HUDEP-2 (cell line): ENCODE results near the gene NPSR1.
"Not testable (repeated sequence)": the region's sequence is repeated elsewhere in the genome, so short reads cannot be mapped to it uniquely, and the experiment has no call there.

Experiments used
- DNase-seq, 76 experiments: peaks; one replicate each; lab custom pipeline; 2025; ENCODE audit not compliant: unreplicated experiment in 76 of 76; lab: John Stamatoyannopoulos, UW

The NPSR1 gene

DNA sequence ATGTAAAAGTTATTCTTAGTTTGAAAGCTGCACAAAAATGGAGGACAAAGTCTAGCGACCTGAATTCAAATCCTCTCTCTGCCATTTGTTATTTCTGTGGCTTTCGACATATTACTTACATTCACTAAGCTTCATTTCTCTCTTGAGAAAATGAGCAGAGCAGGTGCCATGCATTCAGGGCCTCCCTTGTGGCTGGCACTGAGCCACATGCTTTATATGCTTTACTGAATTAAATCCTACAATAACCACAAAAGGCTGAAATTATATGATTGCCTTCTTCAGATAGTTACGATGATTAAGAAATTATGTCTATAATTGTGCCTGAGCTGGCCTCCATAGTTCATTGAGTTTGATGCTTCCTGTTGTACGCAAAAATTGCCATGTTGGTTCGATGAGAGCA lies 98.7 kb downstream of the NPSR1 start:
- DNase-seq, result no peak

DNA sequence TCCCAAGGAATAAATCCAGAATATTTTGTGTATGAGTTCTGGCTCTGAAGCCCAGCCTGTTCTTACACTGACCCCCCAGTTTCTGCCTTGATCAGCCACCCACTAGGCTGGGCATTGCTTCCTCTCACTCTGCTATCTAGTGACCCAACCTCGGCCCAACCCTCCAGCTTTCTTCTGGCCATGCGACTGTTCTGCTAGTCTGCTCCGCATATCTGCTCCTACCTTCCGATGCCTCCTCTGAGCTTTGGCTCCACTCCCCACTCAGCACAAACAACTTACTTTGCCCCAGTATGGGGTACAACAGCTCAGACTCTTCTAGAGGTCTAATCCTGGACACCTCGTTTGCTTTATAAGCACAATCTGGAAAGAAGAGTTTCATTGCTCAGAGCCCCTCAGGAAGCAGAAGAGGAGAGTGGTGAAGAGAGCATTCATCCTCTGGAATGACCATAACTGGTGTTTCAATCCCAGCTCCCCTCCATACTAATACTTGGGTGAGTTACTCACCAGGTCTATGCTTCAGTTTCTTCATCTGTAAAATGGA lies 99.6 kb downstream of the NPSR1 start:
- DNase-seq, result no peak

DNA sequence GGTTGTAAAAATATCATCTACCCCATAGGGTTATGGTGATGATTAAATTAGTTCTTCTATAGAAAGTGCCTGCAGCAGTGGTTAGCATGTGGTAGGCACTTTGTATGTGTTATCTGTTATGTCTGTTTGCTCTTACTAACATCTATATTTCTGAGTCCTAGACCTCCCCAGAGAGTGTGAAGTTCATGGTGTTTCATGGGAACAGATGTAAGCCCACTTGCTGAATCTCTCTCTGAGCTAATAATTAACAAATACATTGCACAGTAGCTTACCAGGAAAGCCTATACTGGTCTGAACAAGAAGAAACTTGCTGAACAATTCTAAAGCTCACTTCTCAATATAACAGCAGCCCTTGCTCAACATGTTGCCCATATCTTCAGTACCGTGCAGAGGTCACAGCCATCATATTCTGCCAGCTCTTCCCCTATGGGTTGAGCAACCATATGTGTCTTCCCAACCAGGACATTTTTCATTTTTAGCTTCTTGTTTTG lies 100.1 kb downstream of the NPSR1 start:
- DNase-seq, result no peak

DNA sequence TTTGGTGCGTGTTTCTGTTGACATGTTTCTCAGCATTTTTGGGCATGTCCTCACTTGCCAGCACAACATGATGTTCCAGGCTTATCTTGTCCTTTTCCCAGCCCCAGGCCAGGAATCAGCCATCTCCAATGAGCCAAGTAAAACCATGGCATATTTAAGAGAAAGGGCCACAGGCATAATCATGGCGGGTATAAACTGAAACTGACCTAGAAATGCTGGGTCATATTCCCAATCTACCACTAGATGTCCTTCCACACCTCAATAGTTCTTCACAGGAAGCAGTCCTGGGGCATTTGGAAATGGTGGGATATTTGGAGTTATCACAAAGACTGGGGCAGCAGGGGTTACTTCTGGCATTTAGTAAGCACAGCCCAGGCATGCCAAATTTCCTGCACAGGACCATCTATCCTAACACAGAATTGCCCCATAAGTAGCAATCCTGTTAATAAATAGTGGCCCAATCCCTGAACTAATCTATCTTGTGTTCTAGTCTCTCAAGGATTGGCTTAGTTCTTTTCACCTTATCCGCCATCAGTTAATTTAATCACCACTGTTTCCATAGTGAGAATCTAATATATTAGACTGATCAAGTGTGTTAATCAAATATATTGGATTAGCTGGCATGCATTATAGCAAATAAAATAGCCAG lies 101.6 kb downstream of the NPSR1 start:
- peak in 12 of 76 experiments; percentile 1 to 27 (median 15) for DNase-seq

DNA sequence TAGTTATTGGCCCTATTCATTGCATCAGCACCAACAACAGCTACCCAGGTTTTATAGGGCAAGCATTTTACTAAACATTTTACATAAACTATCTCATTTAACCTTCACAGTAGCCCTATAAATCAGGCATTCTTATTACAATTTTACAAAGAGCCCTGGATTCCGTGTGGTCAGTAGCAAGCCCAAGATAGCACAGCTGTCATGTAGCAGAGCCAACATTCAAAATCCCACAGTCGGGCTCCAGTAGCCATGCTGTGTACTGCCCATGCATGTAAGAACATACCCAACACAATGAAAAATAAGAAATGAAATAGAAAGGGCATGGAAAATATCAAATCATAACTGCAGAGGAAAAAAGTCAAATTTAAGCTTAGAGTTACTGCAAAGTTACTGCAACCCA lies 102.3 kb downstream of the NPSR1 start:
- DNase-seq, result no peak

DNA sequence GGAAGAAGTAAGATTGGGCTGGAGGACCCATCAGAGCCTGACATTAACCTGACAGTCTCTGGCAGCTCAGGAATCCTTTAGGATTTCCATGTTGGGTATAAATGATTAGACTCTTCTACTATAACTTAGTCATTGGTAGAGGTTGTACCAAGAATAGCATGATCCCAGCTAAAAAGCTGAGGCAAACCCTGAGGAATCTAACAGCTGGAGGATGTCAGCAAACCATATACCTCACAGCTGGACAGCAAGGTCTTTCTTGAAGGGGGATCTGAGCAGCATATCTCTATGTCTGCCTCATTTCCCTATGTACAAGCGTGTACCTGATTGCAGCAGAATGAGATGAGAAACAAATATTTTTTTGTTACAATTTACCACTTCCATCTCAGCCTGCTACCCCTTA lies 103.2 kb downstream of the NPSR1 start:
- DNase-seq, result no peak

DNA sequence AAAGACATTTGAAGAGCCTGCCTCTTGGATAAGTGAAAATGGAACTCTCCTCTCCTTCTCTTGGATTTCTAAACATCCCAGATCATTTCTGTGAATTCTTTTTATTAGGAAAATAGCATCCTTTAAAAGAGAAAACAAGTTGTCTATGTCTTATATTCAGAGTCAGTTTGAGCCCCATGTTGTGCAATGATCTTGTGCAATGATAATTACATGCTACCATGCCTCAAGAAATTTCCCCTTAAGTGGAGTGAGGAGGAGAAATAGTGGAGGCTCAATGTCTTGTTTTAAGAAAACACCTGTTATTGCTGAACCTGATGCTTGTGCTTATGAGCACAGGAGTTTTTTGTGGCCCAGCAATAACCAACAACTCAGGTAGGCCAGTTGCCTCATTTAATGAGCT lies 103.6 kb downstream of the NPSR1 start:
- no peak for DNase-seq

DNA sequence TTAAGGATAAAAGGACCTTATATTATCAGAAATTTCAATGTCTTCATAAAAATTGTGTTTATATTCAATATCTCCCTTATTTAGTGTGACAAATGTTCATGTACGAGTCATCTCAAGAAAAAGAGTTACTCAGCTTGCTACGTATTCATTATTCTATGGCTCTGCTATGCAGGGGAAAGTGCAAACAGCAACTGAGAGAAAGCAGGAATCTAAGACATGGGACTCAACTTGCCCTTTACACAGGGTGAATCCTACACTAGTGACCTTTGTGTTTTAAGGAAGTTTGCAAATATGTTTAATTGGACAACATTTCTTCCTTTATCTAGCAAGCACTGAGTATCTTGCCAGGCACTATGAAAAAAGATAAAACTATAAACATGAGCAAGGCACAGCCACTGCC lies 104.7 kb downstream of the NPSR1 start:
- DNase-seq, result no peak

DNA sequence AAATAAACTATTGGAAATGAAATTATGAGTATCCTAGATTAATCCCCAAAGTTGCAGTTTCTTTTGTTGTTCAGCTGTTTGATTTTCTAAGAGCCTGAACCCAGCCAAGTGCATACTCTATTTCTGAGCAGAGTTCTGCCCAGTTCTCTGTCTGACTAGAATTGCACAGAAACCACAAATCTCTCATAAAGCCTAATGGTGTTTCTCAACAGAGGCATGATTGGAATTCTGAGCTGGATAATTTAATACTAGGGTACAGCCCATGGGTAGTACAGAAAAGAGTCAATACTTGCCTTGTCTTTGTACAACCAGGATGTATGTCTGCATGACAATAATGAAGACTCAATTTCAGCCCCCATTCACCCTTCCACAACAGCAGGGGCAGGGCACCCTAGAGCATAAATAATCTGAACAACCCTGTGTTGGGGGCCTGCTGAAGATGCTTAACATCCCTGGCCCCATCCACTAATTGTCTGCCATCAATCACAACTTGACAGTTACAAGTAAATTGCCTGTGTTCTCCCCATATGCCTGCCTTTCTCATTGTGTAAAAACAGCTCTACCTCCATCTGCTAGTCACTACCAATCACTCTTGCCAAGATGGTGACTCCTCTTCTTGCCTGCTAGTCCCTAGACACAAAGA lies 114.4 kb downstream of the NPSR1 start:
- DNase-seq, result no peak

DNA sequence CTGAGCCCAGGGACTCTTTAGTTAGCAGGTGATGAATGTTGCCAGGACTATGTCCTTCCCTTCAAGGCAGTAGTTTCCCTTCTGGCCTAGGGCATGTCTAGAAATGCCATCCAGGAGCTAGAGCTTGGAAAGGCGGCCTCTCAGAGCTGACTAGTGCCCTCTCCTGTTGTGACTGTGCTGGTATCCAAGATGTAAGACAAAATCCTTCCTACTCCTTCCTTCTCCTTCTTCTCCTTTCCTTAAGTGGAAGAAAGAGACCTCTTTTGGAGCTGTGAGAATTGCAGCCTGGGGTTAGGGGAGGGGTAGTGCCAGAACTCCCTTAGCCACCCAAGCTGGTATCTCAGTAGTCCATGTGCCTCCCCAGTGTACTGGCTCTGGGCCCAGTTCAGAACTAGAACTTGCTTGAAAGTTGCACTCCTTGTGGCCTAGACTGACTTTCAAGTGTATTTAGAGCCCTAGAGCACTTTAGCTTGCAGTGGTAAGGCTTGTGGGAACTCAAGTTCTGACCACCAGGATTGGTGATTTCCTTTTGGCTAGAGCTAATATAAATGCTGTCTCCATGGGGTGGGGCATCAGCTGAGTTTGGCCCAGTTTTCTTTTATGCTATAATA lies 118.8 kb downstream of the NPSR1 start:
- DNase-seq, result peak in 1 of 76 experiments; percentile 2

DNA sequence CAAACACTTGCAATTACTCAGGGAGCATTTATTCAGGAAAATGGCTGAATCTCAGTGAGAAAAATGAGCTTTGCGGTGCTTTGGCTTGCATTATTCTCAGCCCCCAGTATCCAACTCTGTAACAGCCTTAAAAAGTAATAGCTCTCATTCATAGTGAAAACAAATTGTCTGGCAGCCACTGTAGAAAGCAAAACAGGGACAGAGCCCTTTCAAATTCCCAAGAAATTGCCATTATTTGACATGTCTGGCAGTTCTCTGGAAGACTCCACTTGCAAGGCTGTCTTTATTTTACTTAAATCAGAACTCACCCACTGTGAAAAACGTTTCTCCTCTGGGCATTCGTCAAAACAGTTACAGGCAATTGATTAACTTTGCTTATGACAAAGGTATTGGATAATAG lies 122.5 kb downstream of the NPSR1 start:
- DNase-seq, result no peak

DNA sequence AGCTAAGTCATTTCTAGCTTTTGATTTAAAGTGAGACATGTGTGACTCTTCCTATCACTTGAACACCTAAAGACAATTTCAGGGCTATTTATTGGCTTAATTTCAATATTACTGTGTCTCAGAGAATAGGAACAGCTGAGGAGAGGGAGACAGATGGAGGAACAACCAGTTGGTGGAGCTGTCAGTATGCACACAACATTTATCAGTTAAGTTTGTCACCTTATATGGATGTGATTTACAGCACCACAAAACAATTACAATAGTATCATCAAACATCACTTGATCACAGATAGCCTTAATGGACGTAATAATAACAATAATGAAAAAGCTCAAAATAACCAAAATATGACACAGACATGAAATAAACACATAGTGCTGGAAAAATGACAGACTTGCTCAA lies 129.6 kb downstream of the NPSR1 start:
- DNase-seq, result no peak

DNA sequence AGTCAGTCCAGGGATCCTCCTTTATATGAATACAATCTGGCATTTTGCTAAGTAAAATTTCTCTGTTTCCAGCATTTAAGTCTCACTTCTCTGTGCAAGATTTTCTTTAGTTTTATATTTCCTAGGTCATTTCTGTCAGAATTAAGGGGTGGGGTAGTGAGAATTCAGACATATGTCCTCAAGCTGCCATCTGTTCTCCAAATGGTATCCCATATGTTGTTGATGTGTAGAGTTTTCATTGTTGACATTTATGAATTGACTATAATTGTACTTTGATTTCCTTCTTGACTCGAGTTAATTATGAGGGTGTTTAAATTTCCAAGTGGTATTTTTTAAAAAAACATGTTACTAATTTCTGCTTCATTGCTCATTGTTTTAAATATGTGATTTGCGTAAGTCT lies 148.8 kb downstream of the NPSR1 start:
- no peak for DNase-seq

DNA sequence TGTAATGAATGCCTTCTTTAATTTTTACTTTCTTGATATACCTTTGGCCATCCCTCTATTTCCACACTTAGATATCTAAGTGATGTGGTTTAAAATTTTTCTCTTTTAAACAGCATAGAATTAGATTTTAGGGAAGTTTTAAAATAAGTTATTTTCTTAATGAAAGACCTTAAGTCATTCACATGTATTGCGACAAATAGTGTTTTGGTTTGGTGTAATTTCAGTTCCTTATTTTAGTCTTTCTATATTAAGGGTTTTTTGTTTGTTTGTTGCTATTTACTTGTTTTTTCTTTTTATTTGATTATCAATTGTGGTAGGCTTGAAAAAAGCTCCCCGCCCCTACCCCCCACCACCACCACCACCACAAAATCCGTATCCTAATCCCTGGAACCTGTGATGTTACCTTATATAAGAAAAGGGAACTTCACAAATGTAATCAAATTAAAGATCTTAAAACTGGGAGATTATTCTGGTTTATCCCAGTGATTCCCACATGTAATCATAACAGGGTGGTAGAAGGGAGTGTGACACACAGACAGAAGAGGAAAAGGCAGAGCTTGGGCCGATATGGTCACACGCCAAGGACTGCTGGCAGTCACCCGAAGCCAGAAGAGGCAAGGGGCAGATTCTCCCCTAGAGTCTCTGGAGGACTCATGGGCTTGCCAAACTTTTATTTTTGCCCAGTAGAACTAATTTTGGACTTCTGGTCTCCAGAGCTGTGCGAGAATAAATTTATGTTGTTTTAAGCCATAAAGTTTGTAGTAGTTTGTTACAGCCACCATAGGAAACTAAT lies 149.7 kb downstream of the NPSR1 start:
- DNase-seq, result no peak

DNA sequence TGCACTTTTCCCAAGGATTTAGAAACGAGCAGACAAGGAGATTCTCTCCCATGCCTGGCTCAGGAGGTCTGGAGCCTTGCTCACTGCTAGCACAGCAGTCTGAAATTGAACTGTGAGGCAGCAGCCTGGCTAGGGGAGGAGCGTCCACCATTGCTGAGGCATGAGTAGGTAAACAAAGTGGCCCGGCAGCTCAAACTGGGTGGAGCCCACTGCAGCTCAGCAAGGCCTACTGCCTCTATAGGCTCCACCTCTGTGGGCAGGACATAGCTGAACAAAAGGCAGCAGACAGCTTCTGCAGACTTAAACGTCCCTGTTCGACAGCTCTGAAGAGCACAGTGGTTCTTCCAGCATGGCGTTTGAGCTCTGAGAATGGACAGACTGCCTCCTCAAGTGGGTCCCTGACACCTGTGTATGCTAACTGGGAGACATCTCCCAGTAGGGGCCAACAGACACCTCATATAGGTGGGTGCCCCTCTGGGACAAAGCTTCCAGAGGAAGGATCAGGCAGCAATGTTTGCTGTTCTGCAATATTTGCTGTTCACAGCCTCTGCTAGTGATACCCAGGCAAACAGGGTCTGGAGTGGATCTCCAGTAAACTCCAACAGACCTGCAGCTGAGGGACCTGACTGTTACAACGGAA lies 156.3 kb downstream of the NPSR1 start:
- not testable (repeated sequence) for DNase-seq

DNA sequence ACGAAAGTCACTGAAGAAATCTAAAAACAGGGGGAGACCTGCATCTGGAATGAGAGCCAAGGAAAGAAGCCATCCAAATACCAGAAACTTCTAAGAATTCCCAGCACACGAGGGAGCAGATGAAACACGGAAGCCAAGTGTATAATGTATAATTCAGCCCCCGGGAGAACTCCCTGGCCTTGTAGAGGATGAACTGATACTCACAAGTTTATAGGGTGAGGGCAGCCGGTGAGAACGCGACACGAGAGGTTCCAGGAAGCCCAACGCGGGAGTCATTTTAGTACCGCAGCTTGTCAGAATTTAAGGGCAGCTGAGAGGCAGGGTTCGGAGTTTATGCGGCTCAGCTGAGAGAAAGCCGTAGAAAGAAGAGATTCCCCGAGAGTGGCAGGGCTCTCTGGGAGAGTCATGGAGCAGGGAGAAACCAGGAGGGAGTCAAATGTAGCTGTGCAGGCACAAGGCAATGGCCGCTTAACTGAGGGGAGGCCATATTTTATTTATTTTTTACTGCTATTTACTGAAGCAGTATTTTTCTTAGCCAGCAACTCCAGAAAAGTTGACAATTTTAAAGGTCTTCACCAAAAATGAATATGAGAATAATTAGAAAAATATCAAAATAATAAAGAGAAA lies 164.0 kb downstream of the NPSR1 start:
- no peak for DNase-seq

DNA sequence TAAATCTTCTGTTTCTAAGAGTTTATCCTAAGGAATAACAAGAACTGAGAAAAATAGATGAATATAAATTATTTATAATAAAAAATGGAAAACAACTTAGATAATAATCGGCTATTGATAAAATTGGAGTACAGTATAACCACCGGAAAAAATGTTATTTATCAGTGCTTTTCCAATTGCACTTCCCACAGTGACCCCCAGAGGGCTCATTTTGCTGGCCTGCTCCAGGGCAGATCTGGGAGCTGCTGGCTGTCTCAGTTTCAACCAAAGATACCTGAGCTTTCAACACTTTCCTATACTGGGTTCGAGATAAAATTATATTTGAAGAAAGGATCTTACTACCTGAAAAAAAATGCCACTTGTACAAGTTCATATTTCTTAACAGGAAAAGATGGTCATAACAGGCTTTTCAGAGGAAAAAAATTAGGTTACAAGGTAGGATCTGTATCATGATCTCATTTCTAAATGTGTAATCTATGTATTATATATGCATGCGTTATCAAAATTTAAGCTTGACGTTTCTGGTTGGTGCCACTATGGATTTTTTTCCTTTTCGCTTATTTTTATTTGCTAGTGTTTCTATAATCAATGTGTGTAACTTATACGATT lies 165.7 kb downstream of the NPSR1 start:
- peak in 45 of 76 experiments; percentile 0 to 64 (median 25) for DNase-seq

DNA sequence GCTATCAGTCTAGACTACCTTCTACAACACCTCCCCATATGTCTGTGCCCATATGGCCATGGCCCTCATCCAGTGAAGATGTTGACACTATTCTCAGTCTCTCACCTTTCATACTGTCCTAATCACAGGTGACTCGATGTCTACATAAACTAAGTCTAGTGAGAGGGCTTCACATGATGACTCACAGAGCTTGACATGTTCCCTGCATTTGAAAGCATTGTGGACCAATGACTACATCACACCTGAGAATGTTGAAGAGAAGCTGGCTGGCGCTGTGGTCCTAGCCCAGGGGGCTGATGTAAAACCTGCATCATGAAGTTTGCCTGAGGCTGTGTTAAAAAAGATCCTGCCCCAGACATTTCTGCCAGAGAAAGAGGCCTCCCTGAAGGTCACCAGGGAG lies 167.2 kb downstream of the NPSR1 start:
- DNase-seq, result no peak

DNA sequence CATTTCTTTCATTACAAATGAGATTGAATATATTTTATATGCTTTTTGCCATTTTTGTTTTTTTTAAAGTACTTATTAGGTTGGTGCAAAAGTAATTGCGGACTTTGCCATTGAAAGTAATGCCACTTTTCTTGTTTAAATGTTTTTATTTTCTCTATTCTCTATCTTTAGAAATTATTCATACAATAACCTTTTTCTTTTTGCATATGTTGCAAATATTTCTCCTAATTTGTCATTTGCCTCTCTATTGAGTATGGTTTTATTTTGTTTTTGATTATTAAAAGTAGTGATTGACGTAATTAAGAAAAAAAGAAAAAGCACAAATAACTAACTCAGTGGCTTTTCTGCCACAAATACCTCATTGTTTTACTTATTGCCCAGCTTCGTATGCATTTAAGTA lies 172.4 kb downstream of the NPSR1 start:
- DNase-seq, result no peak

DNA sequence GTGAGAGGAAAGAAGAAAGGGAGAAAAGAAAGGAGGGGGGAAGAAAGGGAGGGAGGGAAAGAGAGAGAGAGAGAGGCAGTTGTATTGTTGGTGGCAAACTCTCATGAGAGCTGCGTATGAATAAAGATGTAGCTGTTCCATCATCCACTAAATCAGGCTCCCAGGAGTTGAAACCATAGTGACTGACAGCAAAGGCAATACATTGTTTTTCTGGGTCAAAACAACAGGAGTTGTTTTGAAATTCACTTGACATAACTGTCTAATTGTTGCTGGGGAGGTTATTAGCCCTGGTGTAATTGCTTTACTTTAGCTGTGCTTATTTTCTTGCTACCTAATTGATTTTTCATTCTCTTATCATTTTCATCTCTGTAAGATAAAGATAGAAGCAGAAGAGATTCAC lies 173.4 kb downstream of the NPSR1 start:
- no peak for DNase-seq
